NCI-H345 treated with DMSO at 0.1 percent for 48 hours (cell line): ENCODE data around the gene TMEM185B.
A peak's percentile ranks its signal among the peaks of the same experiment; 100 is the strongest.
"Not testable (repeated sequence)": the region's sequence is repeated elsewhere in the genome, so short reads cannot be mapped to it uniquely, and the experiment has no call there.

Experiments
- DNase-seq: peaks from one replicate; lab custom pipeline; 2025; ENCODE audit not compliant: unreplicated experiment; lab: John Stamatoyannopoulos, UW

TMEM185B gene

GRCh38 chr2:120223034-120223912, at the start of gene TMEM185B:
Gene TMEM185B, minus strand, starts transcription at chr2:120223400. Its CDS starts 424 bp downstream, at chr2:120222976.
- peak; percentile 77 for DNase-seq

- DNase-seq: no peak
These were observed 48.6 kb upstream of the TMEM185B start for GRCh38 chr2:120271711-120272379.

GRCh38 chr2:120269816-120270215, 46.6 kb upstream of the TMEM185B start:
- no peak for DNase-seq

DNA sequence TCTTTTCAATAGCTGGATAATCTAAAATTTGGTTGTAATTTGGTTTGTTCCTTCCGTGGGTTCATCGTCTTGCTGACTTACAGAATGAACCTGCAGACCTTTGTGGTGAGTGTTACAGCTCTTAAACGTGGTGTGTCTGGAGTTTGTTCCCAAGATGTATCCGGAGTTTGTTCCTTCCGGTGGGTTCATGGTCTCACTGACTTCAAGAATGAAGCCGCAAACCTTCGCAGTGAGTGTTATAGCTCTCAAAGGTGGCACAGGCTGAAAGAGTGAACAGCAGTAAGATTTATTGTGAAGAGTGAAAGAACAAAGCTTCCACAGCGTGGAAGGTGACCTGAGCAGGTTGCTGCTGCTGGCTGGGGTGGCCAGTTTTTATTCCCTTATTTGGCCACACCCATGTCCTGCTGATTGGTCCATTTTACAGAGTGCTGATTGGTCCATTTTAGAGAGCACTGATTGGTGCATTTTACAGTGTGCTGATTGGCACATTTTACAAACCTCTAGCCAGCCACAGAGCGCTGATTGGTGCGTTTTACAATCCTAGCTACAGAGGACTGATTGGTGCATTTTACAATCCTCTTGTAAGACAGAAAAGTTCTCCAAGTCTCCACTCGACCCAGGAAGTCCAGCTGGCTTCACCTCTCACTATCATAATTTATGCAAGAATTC, 46.0 kb upstream of the TMEM185B start:
- DNase-seq: no peak

DNA sequence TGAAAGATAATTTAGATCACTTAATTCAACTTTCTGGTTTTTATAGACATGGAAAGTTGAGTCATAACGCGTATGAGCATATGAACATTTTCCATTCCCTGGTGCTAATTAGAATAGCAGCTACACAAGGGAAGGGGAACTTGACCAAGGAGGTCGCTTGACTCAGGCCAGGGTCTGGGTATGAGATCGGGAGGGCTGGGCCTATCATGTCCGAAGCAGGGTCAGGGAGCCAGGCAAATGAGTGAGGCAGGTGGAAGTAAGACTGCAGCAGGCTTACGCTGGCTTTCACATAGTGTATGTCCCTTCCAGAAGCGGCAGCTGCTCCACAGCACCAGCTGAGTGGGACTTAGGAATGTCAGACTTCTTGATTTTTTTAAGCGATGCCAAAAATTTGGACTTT, 44.1 kb upstream of the TMEM185B start:
- no peak for DNase-seq

GRCh38 chr2:120265006-120265405, 41.8 kb upstream of the TMEM185B start:
- DNase-seq: no peak

- DNase-seq: no peak
These were observed 39.7 kb upstream of the TMEM185B start for GRCh38 chr2:120262761-120263428.

DNA sequence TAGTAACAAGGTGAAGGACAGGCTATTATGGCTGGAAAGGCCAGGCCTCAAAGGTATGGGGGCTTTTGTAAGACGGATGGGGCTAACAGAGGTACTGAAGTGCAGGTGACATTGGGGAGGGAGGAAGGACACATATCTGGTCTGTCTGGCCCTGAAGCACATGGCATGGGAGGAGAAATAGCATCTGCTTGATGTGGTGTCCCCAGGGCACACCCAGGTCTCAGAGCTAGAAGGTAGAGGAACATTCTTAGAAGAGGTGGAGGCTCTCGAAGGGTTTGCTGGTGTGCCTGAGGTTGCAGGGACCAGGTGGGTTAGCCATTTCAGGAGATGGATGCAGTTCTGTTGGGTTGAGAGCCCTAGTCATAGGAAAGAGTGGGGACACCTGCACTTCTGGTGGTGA, 39.0 kb upstream of the TMEM185B start:
- DNase-seq: no peak

DNA sequence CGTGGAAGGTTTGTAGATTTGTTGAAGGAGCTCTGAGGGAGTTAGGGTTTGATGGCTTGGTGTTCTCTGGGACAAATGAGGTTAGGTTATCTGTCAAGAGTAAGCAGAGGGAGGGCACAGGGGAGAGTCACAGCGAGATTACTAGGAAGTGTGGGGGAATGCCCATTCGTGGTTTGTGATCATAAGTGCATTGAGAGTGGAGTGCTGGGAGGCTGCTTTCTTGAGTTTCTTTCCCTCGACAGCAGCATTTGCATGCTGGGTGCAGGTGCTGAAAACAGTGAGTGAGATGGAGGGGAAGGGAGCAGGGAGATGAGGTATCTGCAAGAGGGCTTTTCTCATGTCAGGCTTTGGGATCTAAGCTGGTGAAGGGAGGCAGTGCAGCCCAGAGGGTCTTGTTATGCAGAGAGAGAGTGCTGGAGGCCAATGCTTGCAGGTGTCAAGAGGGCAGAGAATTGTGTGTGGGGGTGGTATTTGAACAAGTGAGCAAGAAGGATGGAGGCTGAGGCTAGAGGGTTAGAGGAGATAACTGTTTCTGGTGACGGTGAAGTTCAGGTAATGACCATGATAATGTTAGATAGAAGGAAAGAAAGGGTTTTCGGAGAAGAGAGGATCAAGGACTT, 38.3 kb upstream of the TMEM185B start:
- no peak for DNase-seq

GRCh38 chr2:120260736-120261135, 37.5 kb upstream of the TMEM185B start:
- no peak for DNase-seq

GRCh38 chr2:120259939-120260338, 36.7 kb upstream of the TMEM185B start:
- DNase-seq: not testable (repeated sequence)

DNA sequence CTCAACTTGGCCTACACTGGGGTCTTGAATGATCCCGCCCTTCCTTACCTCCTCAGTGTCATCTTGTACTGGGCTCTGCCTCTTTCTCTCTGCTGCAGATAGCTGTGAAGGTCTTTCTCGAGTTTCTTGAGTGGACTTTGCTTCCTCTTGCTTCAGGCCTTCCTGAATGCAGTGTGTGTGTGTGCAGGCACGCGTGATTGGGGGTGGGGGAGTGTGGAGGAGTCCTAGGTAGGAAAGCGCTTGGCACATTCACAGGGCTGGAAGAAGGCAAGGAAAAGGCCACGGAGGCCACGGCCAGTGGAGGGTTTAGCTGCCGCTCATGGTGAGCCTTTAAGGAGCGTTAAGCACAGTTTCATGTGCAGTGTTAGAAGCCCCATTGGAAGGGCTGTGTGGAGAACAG, 35.0 kb upstream of the TMEM185B start:
- no peak for DNase-seq

DNA sequence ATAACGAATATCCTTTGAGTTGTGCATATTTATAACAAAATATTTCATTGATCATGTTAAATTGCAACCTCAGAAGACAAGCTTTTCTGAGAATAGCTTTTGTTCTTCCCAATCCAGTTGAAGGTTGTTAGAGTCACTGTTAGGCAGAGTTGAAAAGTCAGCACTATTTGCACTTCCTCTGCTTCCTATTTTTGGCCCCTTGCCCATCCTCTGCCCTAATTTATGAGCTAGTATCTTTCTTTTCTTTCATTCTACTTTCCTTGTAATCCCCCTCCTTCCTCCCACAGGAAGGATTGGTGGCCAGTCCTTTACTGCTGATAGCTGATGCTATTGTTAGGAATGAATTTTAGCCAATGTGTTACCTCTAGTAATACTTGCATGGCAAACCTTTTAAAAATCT, 34.3 kb upstream of the TMEM185B start:
- DNase-seq: no peak

DNA sequence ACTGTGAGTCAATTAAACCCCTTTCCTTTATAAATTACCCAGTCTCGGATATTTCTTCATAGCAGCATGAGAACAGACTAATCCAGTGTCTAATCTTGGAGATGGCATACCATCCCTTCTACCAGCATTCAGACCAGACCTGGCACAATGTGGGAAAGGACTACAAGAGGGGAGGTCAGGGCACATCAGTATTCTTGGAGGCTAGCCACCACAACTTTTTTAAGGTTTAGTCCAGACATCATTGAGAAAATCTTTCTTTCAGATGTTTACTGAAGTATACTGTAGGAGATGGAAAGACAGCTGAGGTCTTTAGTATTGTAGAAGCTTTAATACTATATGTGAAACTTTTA, 33.4 kb upstream of the TMEM185B start:
- DNase-seq: no peak

DNA sequence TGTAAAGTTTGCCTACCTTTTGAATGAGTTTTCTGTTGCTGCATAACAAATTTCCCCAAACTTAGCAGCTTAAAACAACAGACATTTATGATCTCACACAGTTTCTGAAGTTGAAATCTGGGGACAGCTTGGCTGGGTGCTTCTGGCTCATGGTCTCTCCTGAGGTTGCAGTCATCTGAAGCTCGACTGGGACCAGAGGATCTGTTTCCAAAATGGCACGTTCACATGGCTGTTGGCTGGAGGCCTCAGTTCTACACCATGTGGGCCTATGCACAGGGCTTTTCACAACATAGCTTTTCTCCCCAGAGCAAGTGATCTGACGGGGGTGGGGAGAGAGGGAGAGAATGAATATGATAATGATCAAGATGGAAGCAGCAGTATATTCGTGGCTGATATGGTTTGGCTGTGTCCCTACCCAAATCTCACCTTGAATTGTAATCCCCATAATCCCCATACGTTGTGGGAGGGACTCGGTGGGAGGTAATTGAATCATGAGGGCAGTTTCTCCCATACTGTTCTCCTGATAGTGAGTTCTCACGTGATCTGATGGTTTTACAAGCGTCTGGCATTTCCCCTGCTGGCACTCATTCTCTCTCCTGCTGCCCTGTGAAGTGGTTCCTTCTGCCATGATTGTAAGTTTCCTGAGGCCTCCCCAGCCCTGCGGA, 32.9 kb upstream of the TMEM185B start:
- DNase-seq: no peak

DNA sequence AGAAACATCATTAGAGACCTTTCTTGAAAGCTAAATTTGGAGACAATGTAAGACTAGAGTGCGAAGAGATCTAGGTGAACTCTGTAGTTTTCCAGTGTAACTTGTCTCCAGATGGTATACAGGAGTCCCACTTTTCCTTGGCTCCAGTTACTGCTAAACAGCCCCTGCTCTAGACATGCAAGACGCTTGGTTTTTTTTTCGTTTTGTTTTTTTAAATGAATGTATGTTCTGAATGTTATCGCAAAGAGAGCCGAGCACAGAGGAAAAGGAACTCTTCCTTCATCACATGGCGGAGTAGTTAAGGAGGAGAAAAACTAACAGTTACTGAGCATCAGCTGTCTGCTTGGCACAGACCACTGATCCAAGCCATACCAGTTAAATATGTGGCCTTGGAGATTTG, 31.9 kb upstream of the TMEM185B start:
- no peak for DNase-seq

GRCh38 chr2:120254178-120254577, 31.0 kb upstream of the TMEM185B start:
- DNase-seq: no peak

DNA sequence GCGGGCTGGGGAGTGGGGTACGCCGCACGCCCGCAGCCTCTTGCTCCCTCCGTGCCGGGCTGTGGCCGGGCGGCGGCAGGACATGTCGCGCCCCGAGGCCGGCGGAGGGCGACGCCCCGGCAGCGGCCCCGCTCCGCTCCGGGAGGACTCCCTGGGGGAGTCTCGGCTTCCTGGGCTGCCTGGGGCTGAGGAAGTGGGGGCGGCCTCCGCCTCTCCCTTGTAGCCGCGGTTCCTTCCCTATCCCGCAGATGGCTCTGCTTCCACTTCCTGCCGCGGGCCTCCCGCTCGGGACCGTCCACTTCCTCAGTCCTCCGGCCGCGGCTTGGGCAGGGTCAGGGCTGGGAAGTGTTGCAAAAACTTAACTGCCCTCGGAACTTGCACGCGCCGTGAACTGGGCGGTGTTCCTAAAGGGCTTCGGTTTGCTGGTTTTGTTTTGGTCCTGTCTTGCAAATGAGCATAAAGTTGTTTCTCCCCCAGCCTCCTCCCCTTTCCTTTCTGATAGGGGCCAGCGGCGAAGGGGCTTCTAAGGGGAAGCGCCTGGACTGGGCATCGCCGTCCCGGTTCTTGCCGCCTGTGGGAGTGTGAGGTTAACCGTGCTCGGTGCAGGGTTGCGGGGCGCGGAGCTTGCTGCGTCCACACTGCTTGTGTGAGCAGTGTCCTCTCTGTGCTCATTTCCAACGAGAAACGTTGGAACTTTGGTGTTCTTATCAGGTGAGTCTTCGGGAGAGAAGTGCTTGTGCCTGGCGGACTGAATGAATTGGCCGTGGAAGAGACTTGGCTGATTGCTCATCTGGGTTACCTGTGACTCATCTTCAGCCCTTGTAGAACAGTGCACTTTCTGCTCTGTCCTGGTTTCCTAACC, 30.1 kb upstream of the TMEM185B start:
- no peak for DNase-seq

DNA sequence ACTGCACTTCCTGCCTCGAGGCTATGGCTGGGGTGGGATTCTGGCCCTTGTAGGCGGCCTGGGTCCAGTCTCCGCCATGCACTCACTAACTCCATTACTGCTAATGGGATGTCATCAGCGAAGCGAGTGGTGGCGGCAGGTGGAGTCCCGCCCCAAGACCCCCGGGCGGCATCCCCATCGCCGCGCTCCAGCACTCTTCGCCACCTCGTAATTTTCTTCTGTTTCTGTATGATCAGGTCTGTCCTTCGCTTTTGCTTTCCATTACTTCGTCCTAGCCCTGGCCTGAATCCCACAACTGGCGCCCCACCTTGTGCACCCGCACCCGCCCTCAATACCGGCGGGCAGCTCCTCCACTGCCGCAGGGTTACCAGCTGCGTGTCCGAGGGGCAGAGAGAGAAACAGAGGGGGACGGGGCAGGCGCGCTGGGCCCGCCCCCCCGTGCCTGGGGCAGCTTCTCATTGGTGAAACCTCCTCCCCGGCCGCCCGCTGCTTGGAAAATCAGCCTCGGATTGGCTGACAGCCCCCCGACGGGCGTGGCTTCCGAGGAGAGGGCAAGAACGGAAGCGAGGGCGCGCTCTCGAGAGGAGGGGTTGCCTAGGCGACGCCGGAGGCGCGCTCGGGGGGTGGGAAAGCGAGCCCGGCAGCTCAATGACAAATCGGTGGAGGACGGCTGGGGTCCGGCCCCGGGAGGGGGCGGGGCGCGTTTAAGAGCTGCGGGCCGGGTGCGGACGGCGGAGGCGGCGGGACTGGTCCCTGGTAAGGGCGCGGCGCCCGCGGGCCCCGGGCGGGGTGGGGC, 29.2 kb upstream of the TMEM185B start, which contains the start of gene RALB:
Gene RALB, plus strand, starts transcription at position 628 of the 796 bp plus-strand sequence. CDS start 25,813 bp downstream, outside the sequence.
- peak; percentile 96 for DNase-seq
